Effector CD4-positive, alpha-beta T cell (primary cell): ENCODE measurements around the gene IPO5.
"Not testable (repeated sequence)": the region's sequence is repeated elsewhere in the genome, so short reads cannot be mapped to it uniquely, and the experiment has no call there.

ENCODE experiments used
- DNase-seq: peaks from one replicate; pipeline ENCODE4 v3.0.0-alpha.2; 2020

The IPO5 gene

DNA sequence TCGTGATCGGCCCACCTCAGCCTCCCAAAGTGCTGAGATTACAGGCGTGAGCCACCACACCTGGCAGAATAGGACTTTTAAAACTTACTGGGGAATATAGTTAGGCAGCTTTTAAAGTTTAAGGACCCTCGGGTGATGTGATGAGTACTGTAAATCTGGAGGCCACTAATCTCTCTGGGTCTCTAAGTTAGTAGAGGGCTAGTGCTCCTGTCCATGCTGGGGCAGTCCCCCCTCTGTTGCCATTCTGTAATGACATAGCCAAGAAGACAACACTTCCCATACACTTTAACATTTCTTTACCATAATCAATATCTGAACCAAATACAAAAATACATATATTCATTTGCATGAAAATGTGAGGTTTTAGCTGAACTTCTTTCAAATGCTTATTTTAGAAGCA lies 65.7 kb downstream of the IPO5 start:
- no peak for DNase-seq

DNA sequence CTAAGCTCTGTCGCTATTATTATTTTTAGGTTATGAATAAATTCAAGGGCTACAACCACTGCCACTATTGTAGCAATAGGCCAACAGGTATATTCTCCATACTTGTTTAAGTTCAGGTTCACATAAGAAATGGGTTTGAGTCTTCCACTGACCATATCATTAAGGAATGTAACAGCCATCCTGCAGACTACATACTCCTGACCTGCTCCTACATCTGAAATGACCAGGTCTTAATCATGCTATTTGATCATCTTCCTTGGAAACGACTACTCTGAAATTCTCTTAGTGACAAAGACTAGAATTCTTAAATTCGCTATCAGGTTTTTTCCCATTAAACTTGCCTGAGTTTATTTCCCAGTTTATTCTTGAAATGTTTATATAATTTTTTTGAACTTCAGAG lies 66.8 kb downstream of the IPO5 start:
- no peak for DNase-seq

DNA sequence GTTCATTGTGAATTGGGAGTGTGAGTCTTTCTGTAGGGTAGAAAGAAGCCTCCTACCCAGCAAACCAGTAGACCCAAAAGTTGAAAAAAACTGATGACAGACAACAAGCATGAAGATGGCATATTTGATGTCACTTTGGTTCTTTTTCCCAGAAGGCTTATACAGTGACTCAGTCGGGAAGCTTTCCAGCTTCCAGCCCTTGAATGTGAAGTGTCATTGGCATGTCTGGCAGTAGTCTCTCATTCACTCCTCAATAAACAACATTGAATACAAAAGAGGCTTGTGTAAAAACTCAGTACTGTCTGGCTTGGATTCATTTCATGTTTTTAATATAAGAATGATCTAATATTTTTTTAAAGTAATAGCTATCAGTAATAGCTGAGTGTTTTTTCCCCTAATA lies 68.7 kb downstream of the IPO5 start:
- no peak for DNase-seq

DNA sequence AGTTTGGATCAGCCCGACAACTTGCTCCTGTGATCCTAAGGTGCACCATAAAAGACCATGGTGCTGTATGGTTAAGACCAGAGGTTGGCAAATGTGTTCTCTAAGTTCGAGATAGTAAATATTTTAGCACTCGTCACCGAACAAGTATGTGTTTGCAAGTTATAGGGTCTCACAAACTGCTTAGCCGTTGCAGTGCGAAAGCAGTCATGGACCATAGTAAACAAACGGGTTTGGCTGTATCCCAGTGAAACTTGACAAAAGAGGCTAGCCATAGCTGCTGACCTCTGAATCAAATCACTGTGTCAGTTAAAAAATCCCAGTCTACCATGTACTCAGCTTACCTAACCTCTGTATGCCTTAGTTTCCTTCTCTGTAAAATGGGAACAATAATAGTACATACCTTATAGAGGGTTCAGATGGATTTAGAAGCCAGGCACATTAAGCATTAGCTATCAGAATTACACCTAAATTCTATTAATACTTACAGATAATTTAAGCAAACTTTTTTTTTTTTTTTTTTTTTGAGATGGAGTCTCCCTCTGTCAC lies 72.1 kb downstream of the IPO5 start:
- no peak for DNase-seq

DNA sequence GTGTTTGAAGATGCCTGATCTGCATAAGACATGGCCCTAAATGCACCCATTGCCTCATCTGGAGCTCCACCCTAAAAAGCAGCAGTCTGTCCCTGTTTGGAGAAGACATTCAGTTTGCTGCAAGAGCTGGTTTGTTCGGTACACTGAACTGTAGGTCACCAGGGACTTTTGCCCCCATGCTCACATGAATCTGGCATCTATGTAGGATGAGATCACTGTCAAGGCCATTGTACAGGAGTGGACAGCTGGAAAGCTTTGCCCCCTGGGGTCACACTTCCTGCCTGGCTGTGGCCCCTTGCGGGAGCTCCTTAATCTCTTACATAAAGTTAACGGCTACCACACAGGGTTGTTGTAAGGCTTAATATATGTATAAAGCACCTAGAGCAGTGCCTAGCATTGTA lies 73.0 kb downstream of the IPO5 start:
- no peak for DNase-seq

DNA sequence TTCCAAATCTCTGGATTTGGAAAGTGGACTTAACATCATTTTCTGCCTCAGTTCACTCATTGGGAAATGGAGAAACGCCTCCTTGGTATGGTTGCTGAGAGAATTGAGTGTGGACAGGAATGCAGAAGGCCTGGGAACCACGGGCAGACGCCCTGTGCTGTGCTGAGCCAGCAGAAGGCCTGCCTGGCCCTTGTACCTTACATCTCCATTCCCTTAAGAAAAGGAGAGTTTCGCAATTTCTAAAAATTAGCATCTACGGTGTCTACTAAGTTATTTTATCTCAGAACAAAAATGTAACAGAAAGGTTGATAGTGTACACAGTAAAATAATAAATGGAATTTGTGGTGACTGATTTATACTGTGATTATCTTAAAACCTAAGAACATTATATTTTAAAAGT lies 78.7 kb downstream of the IPO5 start:
- DNase-seq: no peak

DNA sequence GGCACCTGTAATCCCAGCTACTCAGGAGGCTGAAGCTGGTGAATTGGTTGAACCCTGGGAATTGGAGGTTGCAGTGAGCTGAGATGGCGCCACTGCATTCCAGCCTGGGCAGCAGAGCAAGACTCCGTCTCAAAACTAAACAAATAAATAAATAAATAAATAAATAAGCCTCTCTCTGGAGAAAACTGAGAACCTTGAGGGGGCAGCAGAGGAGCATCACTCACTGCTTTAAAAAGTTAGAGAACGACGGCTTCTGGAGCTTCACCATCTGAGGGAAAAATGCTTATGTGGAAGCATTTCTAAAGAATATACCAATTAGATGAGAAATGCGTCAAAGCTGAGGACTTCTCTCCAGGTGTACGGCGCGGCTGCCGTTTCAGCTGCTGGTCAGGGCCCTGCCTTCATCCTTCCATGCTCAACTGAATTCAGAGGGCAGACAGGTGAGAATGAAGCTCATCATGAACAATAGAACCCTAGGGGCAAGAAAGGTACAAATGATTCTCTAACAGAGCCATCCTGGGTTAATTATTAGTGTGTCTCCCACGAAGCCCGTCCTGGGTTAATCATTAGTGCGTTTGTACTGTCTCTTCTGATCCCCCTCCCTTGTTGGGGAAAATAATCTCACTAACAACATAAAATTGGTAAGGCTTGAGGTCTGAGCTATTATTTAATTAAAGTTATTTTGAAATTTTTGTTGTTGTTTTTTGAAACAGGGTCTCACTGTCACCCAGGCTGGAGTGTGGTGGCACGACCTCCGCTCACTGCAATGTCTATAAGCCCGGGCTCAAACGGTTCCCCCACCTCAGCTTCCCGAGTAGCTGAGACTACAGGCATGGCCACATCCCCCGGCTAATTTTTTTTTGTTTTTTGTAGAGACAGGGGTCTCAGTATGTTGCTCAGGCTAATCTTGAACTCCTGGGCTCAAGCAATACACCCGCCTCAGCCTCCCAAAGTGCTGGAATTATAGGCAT lies 80.1 kb downstream of the IPO5 start:
- DNase-seq: no peak

DNA sequence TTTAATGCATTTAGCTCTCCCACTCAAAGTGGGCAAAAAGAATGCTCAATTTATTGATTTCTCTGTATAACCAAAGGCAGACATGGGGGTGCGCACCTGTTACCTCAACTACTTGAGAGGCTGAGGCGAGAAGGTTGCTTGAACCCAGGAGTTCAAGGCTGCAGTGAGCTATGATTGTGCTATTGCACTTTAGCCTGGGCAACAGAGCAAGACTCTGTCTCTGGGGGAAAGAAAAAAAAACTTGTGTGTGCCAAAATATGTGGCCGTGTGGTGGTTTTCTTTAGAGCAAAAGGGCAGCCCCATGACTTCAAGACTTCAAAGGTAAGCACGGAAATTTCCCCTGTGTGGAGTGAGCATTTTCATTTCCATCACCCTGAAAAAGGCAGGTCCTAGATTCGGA lies 81.9 kb downstream of the IPO5 start:
- no peak for DNase-seq

DNA sequence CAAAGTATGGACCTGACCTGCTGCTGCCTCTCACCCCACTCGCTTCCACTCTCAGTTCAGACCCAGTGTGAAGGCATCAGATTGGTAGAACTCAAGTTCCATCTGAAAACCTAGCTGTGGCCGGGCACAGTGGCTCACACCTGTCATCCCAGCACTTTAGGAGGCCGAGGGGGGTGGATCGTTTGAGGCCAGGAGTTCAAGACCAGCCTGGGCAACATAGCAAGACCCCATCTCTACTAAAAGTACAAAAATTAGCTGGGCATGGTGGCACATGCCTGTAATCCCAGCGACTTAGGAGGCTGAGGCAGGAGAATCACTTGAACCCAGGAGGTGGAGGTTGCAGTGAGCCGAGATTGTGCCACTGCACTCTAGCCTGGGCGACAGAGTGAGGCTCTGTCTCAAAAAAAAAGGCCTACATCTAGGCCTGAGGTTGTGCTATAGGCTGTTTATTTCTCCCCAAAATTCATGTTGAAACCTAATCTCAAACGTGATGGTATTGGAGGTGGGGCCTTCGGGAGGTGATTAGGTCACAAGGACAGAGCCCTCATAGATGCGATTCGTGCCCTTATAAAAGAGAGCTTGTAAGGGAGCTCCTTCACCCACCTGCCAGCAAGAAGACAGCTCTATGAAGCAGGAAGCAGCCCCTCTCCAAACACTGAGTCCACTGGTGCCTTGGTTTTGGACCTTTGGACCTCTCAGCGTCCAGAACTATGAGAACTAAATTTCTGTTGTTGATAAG lies 83.3 kb downstream of the IPO5 start:
- DNase-seq: not testable (repeated sequence)

DNA sequence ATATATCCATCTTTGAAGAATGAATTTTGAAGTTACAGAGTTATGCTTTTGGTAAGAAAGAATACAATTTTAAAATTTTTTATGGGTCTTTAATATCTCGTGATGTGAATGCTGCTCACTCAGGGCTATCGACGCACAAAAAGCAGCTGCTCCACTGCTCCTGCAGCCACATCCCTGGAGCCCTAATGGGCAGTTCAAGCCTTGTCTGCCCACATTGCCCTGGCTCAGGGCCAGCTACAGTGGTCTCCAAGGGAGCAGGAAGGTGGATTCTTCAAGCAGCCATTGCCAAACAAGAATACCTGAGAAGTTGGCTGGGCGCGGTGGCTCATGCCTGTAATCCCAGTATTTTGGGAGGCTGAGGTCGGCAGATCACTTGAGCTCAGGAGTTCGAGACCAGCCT lies 85.8 kb downstream of the IPO5 start:
- DNase-seq: no peak

DNA sequence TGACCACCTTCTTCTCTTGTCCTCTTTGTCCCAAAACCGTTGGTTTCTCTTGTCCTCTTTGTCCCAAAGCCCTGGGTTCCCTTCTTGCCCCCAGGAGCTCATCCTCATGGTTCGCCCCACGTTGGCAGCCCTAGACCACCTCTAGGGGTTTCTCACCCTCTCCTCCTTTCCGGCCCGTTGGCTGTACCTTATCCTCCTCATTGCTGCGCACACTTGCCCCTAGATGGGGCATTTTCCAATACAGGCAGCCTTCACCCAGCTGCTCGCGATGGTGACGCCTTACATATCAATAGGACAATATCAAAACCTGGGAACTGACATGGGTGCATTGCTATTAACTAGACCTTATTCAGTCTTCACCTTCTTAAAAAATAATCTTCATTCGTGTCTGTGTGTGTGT lies 86.5 kb downstream of the IPO5 start:
- no peak for DNase-seq

DNA sequence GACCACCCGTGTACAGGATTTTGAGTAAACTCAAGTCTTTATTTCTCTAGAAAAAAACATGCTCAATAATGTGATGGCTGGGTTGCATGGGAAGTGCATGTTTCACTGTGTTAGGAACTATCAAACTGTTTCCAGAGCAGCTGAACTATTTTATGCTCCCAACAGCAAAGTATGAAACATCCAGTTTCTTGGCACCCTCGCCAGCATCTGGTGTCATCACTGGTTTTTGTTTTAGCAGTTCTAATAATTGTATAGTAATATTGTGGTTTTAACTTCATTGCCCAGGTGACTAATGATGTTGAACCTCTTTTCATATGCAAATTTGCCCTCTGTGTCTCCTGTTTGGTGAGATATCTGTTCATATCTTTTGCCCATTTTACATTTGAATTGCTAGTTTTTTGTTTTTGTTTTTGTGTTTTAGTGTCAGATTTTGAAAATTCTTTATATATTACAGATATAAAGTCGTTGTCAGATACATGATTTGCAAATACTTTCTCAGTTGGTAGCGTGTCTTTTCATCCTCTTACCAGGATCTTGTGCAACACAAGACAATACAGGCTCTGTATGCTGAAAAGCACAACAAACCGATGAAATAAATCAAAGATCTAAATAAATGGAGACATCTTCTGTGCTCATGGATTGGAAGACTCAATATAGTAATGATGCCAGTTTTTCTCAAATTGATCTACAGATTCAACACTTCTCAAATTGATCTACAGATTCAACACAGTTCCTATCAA lies 87.8 kb downstream of the IPO5 start:
- no peak for DNase-seq

DNA sequence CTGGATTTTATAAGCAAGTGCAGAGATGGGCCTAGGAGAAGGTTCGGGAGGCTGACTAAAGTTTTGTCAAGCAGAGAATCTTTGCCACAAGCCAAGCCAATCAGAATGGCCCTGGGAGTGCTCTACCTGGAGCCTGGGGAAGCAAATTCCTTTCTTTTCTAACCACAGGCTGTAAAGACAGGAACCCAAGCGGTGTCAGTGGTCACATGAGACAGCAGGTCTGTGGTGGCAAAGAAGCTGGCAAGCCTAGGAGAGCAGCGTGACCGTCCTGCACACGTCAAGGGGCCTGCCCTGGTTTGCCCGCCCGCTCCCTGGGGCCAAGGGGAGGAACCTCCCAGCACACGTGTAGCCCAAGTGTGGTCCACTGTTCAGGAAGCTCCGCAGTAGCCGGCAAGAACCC lies 90.8 kb downstream of the IPO5 start:
- no peak for DNase-seq

DNA sequence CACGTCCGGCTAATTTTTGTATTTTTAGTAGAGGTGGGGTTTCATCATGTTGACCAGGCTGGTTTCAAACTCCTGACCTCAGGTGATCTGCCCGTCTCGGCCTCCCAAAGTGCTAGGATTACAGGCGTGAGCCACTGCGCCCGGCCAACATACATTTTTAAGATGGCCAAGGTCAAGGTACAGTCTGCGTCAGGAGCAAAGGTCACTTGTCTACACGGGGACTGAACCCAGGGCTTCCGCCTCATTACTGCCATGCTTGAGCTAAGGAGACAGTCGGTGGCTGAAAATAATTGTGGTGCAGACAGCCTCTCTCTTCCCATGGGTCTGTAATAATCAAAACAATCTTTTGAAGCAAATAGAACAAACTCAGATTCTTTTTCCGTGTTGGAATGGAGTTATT lies 94.3 kb downstream of the IPO5 start:
- not testable (repeated sequence) for DNase-seq

DNA sequence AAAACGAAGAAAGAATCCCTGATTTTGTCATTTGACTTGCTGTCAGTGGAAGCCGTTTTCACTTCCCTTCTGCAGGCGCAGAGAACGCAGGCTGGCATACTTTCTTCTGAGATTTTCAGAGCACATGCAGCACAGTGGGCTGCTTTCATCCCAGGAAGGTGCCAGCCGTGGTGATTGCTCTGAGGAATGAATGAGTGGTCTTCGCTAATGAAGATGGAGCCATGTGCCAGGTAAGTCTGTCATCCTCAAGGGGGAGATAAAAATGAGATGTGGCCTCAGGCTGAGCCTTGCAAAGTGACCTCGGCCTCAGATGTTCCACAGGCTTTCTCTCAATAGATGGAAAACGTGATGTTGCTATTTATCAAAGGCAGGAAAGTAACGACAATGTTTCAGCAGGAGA lies 94.8 kb downstream of the IPO5 start:
- no peak for DNase-seq

DNA sequence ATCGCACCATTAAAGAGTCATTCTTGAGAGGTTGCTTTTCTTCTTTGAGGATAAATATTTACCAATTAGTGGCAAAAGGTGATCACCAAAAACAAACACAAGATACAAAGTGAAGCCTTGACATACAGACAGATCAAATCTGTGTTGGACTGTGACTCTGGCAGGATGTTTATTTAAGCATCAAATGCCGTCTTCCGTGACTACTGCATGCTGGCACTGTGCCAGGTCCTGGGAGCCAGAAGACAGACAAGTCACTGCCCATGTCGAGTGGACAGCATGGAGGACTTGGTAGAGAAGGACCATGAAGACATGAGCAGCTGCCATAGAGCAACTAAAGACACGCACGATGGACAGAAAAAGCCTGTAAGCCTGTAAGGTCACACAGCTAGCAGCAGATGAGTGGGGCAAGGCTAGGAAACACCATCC lies 96.6 kb downstream of the IPO5 start:
- DNase-seq: no peak

DNA sequence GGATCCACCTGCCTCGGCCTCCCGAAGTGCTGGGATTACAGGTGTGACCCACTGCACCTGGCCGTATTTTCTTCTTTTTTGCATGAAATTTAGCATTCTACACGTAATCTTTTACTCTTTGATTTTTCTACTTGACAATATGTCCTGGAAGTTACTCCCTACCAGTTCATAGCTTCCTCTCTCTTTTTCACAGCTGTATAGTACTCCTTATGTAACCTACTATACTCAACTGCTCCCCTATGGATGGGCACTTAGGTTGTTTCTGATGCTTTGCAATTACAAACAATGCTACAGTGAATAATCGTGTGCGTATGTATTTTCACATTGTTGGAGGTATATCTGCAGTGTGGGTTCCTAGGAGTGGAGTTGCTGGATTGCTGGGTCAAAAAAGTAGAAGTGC lies 98.9 kb downstream of the IPO5 start:
- DNase-seq: no peak

DNA sequence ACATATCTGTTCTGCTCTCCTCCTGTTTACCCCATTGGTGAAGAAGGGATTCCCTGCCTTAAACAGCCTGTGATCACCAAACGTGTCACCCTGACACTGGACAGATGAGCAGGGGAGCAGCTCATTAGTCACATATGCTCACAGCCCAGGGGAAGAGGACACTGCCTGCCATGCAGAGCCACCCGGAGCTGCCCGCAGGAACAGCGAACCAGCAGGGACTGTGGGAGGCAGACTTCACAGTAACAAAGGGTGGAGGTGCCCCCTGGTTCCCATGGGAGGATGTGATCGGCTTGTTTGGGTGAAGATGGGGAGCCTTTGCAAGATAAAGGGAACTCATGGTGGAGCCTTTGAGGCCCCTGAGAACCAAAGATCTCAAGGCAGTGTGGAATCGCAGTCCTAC lies 100.8 kb downstream of the IPO5 start:
- DNase-seq: no peak

DNA sequence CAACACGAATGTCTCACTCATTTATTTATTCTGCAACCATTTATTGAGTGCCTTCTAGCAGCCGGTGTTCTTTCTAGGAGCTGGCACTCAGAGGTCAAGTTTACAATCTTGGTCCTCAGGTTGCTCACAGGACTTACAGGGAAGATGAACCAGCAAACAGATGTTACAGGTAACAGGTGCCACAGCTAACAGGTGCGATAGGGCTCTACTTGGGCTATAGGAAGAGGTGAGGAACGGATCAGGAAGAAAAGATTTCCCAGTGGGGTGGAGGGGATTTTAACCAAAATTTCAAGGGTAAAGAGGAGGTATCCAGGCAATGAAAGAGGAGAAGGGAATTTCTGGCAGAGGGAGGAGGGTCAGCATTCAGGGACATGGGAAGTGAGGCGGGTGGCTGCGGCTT lies 102.1 kb downstream of the IPO5 start:
- DNase-seq: no peak

DNA sequence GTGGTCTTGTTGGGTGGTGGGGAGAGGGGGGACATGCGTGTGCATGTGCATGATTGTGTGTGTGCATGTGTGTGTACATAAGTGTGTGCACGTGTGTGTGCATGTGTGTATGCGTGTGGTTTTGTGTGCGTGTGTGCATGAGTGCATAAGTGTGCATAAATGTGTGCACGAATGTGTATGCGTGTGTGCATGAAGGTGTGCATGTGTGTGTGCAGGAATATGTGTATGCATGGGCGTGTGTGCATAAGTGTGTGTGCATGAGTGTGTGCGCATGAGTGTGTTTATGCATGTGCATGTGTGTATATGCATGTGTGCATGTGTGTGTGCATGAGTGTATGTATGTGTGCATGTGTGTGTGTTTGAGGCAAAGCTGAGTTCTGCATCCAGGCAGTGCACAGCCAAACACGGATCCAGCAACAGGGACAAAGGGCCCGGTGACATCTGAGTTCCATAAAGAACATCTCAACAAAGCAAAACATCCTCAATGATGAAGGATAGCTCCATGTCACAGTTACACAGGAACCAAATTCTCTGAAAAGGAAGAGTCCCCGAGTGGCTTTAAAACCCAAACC lies 103.5 kb downstream of the IPO5 start:
- no peak for DNase-seq

DNA sequence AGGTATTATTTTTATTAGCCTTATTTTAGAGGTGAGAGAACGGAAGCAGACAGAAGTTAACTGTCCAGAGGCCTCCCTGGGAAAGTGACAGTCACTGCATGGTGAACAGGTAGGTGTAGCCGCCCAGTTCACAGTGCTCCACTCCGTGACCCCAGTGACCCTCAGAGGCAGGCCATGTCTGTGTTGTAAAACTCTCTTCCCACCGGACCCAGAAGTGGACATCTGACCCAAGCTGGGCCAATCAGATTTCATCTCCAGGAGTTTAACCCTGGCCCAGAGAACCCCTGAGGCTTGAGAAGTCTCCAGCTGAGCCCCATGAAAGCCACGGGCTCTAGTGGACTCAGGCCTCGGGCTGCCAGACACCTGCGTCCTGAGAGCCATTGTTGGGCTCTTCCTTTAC lies 105.8 kb downstream of the IPO5 start:
- DNase-seq: no peak

DNA sequence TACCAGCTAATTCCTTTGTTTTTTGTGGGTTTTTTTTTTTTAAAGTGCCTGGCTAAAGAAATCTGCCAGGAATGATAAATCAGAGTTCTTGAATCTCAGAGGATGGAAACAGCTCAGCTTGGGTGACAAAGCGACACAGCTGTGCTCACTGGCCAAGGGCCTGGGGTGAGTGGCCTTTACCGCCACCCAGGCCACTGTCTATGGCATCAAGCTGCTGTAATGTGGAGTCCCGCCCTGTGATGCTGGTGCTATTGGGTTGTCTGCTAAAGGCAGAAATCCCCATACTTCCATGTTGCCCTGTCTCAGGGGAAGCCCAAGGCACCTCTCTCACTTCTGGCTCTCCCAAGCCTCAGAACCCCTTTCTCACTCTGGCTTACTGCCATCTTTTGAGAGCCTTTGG lies 106.8 kb downstream of the IPO5 start:
- no peak for DNase-seq

DNA sequence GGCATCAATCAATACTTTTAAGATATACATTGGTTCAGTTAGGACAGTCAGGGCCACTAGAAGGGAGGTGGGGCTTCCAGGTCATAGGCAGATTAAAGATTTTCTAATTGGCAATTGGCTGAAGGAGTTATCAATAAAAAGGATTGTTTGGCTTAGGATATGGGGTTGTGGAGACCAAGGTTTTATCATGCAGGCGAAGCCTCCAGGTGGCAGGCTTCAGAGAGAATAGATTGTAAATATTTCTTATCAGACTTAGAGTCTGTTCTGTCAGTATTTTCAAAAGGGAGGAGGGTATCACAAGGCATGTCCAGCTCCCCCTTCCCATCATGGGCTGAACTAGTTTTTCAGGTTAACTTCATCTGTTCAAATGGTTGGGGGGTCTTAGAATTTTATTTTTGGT lies 112.0 kb downstream of the IPO5 start:
- no peak for DNase-seq
